GM18909 (cell line): Measurements from ENCODE around the gene GMDS.

Source experiments
- ATAC-seq: cut with Tn5 transposase; IDR thresholded peaks from one replicate; pipeline ENCODE4 v1.9.1; 2021; ENCODE audit warnings: mild to moderate bottlenecking; ENCODE audit not compliant: unreplicated experiment, poor library complexity

The GMDS gene

DNA sequence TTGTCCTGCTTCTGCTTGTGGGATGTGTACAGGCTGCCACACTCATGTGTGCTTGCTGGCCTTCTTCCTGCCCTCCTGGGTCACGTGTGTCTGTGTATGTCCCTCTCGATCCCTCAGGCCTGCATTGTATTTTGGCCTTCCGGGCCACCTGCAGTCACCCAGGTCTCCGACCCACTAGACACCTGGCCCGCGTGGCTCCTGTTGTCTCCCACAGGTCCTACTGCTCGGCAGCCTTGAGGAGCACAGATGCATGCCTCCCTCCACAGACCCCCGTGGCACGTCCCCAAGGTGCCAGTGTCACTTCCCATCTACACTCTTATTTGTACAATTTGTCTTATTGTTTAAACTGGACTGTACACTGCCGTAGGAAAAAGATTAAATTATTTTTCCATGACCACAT, 592.6 kb downstream of the GMDS start:
- ATAC-seq: no peak

DNA sequence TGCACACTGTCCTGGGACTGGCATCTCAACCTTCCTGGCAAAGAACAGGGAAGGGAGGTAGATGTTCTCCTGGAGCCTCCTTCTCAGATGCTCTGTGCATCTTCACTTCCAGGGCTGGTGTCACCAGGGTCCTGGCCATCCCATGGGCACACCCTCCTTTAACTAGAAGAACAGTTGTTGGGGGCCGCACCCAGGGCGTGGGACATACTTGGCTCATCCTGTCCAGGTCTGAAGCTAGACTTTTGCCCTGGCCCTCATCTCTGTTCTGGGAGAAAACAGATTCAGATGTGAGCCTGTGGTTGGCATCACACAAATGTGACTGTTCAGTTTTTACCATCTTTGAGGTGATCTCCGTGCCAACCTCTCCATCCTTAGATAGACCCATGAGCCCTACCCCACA, 594.0 kb downstream of the GMDS start:
- ATAC-seq: no peak

DNA sequence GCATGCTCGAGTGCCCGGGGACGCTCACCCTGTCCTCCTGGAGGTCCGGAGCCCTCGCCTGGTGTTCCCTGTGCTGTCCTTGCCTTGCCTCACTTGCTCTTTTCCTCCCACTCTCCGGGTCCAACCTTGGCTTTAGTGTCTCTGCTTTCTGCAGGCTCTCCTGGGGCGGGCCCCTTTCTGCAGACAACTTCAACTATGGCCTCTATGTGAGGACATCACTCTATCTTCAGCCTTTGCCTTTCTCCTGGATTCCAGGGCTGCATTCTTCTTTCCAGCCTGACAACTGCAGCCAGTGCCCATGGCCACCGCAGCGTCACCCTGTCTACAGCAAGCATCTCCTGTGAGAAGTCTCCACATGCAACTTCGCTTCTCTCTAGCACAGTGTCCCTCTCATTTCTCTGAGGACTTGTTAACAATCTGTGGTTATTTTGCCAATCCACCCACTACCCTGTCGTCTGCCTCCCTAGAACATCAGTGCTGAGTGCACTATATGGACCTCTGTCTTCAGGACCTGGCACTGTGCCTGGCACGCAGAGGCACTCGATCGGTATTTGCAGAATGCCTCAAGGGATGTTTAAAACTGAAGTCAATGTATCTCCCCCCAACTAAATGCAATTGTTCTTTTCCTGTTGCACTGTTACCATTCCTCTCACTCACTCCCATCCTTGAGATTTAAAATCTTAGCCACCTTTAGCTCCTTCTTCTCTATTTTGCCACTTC, 599.8 kb downstream of the GMDS start:
- ATAC-seq: no peak

DNA sequence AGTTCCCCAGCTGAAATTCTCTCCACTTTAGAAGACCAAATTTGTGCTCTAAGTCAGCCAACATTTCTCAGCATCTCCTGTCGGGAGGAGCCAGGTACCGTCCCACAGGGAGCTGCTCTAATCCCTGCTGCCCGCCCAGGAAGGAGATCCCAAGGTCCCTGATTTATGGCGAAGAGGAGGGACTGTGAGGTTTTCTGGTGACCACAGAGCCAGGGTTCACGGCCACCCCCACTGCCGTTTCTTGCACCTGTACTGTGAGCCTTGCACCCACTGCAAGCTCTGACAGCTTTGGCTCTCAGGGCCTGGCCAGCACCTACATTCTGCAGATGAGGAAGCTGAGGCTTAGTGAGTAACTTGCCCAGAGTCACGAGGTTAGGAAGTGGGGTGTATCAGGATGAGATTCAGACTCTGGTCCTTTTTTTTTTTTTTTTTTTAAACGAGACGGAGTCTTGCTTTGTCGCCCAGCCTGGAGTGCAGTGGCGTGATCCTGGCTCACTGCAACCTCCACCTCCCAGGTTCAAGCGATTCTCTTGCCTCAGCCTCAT, 600.8 kb downstream of the GMDS start:
- no peak for ATAC-seq

DNA sequence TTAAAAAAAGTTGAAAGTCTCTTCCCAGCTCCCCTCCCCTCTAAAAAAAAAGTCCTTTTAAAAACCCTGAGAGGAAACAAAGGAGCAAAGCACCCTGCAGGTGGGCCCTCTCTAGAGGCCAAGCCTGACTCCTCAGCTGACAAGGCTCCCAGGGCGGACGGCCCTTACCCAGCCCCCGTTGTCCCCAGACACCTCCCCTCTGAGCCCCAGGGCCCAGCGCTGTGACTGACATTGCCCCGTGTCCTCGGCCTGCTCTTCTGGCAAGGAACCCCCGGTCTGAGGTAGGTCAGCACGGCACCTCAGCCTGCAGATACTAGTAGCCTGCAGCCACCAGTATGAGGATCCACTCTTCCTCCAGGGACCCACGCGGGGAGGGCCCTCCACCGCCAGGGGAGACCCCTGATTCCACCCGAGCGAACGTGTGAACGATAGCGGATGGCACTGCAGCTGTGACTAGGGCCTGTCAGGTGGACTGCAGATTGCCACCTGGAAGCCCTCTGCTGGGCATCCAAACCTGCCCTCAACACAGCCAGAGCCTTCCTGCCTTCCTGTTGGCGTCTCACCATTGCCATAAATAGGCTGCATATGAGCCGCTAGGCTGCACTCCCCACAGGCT, 601.5 kb downstream of the GMDS start:
- ATAC-seq: no peak

DNA sequence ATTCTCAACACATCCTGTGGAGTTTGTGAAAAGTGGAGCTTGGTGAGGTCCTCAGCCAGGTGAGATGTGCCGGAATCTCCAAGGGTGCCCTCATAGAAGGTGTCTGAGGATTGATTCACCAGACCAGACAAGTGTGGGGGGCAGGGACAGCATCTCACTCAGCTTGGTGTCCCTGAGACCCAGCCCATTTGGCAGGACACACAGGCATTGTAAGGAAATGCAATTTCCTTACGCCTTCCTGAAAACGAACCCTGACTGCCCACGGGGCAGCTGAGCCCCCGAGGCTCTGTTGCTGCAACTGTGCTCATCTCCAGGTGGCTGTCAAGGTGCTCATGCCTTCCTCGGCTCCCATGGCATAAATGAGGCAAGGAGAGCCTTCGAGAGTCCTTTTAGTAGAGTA, 602.3 kb downstream of the GMDS start:
- ATAC-seq: no peak

DNA sequence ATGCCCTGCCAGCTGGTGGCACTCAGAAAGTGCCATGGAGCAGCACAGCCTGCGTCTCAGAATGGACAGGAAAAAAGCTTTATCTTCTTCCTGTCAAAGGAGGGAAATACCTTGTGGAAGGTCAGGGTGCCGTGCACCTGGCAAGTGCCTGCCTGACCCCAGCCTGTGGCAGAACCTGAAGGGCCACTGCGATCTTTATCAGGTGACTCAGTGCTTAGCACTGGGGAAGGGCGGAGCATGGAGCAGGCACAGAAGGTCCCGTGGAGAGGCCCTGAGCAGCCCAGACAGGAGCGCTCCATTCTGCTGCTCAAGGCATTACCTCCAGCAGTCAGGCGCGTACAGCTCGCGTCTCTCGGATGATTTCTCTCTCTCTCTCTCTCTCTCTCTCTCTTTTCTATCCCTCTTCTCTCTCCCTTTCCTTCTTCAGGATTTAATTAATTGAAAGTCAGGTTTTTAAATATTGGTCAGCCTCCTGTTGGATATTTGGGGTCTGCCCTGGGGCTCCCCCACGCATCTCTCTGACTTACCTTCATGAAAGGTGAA, 604.0 kb downstream of the GMDS start:
- ATAC-seq: no peak

DNA sequence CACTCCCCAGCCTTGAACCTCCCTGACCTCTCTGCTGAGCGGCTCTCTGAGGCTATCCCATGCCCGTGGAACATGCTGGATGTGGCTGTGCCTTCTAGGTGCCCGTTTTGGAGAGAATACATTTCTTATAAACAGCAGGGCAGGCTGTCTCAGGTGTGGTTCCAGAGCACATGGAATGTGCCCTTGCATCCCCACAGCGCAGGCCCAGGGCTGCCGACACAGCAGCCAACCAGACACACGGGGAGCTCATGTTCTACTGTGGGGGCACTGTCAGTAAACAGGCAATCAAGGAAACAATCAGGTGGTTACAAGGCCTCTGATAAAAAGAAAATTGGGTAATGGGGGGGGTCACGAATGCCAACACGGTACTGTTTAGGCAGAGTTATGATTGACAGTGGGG, 604.9 kb downstream of the GMDS start:
- no peak for ATAC-seq

DNA sequence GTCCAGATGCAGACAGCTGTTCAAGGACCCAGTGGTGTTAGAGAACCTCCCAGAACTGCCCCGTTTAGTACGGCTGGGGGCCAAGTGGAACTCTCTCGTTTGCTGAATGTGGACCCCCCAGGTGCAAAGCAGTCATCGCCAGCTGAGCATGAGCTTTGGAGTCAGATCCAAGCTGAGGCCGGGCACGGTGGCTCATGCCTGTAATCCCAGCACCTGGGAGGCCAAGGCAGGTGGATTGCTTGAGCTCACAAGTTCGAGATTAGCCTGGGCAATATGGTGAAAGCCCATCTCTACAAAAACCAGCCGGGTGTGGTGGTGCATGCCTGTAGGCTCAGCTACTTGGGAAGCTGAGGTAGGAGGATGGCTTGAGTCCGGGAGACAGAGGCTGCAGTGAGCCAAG, 606.0 kb downstream of the GMDS start:
- no peak for ATAC-seq

DNA sequence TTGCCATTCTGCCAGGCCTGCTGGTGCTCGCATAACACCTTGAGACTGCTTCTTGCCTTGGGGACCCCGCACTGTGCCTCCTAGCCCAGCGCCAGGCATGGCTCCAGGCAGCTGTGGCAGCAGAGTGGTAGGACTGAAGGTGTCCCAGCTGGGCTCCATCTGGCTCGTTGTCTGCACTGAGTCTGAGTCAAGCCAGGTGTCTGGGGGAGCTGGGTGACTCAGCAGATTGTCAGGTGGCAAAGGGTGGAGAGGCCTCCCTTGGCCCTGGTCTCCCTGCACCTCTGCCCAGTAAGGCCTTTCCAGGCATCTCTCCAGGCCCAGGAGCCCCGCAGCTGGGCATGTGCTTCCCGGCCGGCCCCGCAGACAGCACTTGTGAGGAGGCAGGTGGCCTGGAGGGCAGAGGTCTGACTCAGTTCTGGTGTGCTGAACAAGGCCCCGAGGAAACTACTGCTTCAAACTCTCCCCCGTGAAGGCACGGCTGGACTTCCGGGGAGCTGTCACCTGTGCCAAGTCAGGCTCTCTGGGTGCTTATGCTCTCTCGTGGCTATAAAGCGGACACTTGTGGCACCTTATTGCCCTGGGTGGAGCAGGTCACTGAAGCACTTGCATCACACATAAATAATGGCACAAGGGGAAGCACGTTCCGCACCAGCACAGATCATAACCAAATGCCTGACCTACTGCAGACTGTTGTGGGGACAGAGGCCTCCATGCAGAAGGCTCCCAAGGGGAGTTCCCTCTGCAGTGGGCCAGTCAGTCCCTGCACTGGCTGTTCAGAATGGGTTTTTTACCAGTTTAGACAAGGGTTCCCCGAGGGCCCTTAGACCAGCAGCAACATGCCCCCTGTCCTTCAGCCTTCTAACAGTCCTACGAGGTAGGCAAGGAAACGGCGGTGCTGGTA, 608.2 kb downstream of the GMDS start:
- ATAC-seq: no peak

DNA sequence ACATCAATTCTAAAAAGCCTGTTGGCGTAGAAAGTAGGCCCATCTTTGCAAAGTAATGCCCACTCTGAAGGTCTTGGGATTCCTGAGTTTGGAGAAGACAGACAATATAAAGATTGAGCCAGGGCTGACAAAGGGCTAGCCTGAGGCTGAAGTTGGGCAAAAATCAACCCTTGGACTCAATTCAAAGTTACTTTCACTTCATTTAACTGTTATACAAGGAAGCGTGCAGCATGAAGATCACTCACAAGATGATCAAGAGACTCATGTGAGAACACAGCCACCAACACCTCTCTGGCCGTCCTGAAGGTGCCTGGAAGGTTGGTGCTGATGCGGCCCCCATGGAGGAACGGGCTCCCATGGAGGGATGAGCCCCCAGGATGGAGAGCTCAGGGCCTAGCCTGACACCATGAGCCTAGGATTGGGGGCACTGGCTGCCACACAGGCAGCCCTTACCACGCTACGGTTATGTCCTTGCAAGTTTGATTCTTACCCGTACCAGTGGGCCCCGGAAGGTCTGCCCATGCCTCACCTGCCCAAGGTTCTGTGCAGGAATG, 609.1 kb downstream of the GMDS start:
- no peak for ATAC-seq

DNA sequence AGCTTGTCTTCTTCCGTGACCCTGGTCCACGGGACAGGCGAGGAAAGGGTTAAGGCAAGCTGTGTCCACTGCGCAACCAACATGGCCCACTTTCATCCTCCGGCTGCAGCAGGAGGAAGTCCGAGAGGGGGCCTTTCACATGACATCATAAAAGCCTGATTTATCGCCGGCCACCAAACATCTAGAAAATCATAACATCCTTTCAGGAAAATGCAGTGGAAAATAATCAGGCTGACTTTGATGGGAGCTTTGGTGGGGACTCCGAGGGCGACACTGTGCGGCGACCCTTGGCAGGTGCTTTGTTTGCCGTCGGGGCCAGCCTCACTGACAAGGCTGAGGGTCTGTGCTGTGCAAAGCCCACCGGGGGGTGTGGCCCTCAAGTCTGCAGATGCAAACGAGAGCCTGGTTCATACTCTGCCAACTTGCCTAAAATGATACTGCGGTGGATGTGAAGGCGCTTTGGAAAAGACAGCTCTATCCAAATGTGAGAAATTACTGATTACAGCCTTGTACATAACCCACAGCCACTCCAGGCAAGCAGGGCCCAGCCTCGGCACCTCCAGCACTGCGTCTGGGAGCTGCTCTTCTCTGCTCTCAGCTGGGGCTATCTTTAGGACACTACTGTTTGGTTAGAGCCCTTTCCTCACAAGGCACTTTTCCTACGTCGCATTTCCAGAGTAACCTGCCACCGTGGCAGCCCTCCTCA, 609.9 kb downstream of the GMDS start:
- no peak for ATAC-seq

DNA sequence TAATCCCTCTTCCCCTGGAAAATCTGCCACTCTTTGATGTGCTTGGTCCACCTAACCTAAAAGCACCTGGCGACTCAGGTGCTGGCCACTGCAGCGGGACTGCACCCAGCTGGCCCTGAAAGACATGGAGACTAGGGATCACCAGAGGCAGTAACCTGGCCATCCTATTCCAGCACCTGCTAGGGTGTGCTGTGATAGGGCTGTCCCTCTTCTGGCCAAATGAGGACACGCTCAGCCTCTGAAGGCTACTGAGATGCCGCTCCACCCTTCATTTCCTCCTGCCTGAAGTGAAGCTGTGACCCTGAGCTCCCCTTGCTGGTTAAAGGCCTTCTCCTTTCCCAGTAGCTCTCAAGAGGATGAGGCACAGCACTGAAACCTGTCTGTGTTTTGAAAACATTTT, 611.3 kb downstream of the GMDS start:
- ATAC-seq: no peak

DNA sequence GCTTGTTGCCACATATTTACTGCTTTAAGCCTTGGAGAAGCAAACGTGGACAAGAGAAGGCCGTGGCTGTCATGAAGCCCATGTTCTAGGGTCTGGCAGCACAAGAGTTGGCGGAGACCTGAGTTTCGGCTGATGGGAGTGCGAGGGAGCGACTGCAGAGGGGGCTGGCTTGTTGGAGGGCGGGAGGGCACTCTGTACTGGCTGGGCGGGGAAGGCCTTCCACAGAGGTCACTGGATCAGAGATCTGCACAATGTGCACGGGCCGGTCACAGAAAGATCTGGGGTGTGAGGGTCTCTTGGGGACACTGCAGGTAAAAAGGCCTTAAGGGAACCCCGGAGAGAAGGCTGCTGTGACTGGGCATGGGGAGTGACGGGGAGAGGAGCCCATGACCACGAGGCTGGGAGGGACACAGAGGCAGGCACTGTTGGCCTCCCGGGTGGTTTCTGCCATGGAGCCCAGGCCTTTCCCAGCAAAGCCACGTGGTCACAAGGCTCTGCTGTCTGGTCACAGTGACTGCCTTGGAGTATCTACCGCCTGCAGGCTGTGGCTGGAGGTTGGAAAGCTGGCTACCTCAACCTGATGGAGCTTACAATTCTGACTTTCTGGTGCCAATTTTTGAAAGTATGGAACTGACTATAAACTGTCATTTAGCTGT, 611.9 kb downstream of the GMDS start:
- ATAC-seq: no peak

DNA sequence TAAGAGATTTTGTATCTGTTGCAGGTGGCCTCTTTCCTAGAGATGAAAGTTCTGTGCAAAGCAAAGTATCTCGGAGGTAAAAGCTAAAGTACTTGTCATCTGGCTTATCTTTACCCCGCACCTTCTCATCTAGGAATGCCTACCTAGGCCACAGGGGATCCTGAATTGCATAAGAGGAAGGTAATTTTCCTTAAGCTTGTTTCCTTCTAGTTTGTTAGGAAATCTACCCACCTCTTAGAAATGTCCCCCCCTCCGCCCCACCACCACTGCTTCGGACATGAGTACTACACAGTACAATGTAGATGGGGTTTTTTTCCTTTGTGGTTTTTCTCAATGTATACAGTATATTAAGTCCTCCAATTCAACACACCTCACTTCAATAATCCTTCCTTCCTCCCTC, 614.2 kb downstream of the GMDS start:
- no peak for ATAC-seq

DNA sequence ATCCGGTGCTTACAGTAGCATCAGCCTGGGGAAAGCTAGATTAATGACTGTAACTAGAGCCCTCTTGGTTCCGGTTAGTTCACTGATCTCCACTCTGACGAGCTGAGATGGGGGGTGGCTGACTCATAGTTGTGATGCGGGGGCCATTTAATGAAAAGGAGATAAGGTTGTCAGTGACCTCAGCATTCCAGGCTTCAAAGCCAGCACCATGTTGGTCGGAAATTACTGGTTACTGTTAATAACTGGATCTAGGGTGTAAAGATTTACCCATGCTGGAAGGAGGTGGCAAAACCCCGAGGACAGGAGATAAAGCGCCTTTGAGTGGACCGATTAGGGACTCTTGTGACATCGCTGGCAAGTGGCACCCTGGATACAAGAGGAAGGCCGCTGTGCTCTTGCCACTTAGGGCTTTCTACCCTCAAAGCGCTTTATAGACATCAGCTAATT, 614.6 kb downstream of the GMDS start:
- no peak for ATAC-seq

DNA sequence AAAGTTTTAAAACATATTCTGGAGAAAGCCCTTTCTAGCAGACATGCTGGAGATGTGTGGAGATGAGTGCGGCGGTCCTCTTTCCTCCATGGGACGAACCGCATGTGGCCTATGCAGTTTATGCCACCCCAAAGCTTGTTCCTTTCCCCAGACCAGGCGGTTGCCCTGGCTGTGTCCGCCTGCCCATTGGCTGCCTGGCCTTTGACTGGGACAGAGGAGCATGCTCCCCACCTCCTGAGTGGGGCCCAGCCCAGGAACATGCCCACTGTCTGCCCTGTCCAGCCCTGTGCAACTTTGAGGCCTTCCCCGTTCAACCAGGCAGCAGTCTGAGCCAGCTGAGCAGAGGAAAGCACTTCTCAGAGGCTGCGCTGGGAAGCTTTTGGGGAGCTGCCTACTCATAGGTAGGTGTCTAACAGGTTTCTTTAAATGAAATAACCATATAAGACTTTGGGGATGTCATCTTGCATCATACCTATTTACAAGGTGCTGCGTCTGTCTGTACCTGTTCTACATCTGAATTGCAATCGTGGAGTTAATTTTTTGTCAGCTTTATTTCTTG, 615.1 kb downstream of the GMDS start:
- ATAC-seq: no peak

DNA sequence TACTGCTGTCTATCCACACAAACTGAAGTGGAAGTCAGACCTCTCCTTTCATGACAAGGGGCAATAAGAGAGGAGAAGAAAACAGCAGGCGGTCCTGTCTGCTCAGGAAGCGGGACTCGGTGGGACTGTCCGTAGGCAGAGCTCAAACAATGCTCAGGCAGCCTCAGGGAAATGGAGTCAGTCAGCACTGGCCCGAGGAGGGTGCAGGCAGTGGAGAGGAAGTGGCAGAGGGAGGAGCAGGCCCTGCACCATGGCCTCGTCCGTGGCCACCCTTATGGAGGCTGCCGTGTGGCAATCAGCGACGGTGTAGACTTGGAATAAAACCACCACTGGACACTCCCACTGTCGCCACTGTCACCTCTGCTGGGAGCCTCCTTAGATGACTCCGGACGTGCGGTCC, 616.1 kb downstream of the GMDS start:
- ATAC-seq: no peak
